Neuronal stem cell (in vitro differentiated cells): Measurements from ENCODE around the gene LILRA6.
A peak's percentile ranks its signal among the peaks of the same experiment; 100 is the strongest.
"Not testable (repeated sequence)": the region's sequence is repeated elsewhere in the genome, so short reads cannot be mapped to it uniquely, and the experiment has no call there.

Experiments
- DNase-seq: peaks from one replicate; pipeline ENCODE4 v3.0.0-alpha.2; 2013; ENCODE audit warnings: low spot score
- H2AFZ ChIP-seq: one replicate; pipeline ENCODE4 v1.6.1; 2013; ENCODE audit warnings: mild to moderate bottlenecking, low read length, inconsistent platforms
- H2AK5ac ChIP-seq: 2 replicates; pipeline ENCODE4 v1.6.1; 2013; ENCODE audit warnings: low read depth, mild to moderate bottlenecking, inconsistent platforms, low read length, moderate library complexity, mixed read lengths
- H2BK120ac ChIP-seq: 2 replicates; pipeline ENCODE4 v1.6.1; 2013; ENCODE audit warnings: low read depth, mild to moderate bottlenecking, inconsistent platforms, low read length, moderate library complexity, mixed read lengths
- H2BK12ac ChIP-seq: one replicate; pipeline ENCODE4 v1.6.1; 2013; ENCODE audit warnings: low read length, inconsistent platforms
- H2BK15ac ChIP-seq: 2 replicates; pipeline ENCODE4 v1.6.1; 2013; ENCODE audit warnings: mild to moderate bottlenecking, low read length, inconsistent platforms, mixed read lengths
- H2BK5ac ChIP-seq: one replicate; pipeline ENCODE4 v1.6.1; 2013; ENCODE audit warnings: inconsistent platforms, mild to moderate bottlenecking, low read length, moderate library complexity
- H3K14ac ChIP-seq: one replicate; pipeline ENCODE4 v1.6.1; 2013; ENCODE audit warnings: low read length, inconsistent platforms
- H3K18ac ChIP-seq: 2 replicates; pipeline ENCODE4 v1.6.1; 2013; ENCODE audit warnings: low read length, inconsistent platforms
- H3K23ac ChIP-seq: 2 replicates; pipeline ENCODE4 v1.6.1; 2013; ENCODE audit warnings: low read depth, mild to moderate bottlenecking, mixed read lengths, low read length, inconsistent platforms; ENCODE audit not compliant: poor library complexity
- H3K27ac ChIP-seq: replicated peaks from 3 replicates; pipeline ENCODE4 v1.5.1; 2013; ENCODE audit warnings: low read length, inconsistent platforms
- H3K27me3 ChIP-seq, 3 experiments: 2 replicates each; pipeline ENCODE4 v1.6.1; 2013; ENCODE audit warnings: low read length in 3 of 3, mild to moderate bottlenecking in 2 of 3, inconsistent platforms in 1 of 3, low read depth in 1 of 3, mixed read lengths in 1 of 3, moderate library complexity in 1 of 3; ENCODE audit not compliant: control insufficient read depth in 3 of 3, insufficient read depth in 3 of 3
- H3K36me3 ChIP-seq, 2 donors: replicated peaks in 1 of 2; 2 replicates each; pipeline ENCODE4 v1.6.1; 2013; ENCODE audit warnings: low read length in 2 of 2; ENCODE audit not compliant: control insufficient read depth in 2 of 2, insufficient read depth in 2 of 2
- H3K4ac ChIP-seq: 2 replicates; pipeline ENCODE4 v1.6.1; 2013; ENCODE audit warnings: inconsistent platforms, mild to moderate bottlenecking, low read length, moderate library complexity
- H3K4me1 ChIP-seq, 2 donors: 1 replicate in 1 of 2; 2 replicates in 1 of 2; pipeline ENCODE4 v1.6.1; 2013; ENCODE audit warnings: low read length in 2 of 2, low read depth in 1 of 2; ENCODE audit not compliant: control insufficient read depth in 2 of 2, insufficient read depth in 1 of 2
- H3K4me2 ChIP-seq: one replicate; pipeline ENCODE4 v1.6.1; 2013; ENCODE audit warnings: mild to moderate bottlenecking, low read length, inconsistent platforms; ENCODE audit not compliant: insufficient read depth, poor library complexity, severe bottlenecking
- H3K4me3 ChIP-seq, 2 donors: 2 replicates each; pipeline ENCODE4 v1.5.1; 2013; ENCODE audit warnings: low read length in 2 of 2, mild to moderate bottlenecking in 2 of 2, inconsistent platforms in 1 of 2, moderate library complexity in 1 of 2
- H3K79me1 ChIP-seq: one replicate; pipeline ENCODE4 v1.6.1; 2013; ENCODE audit warnings: low read depth, mild to moderate bottlenecking, inconsistent platforms, low read length, moderate library complexity
- H3K9ac ChIP-seq: one replicate; pipeline ENCODE4 v1.6.1; 2013; ENCODE audit warnings: mild to moderate bottlenecking, low read depth, low read length, inconsistent platforms; ENCODE audit not compliant: poor library complexity
- H3K9me3 ChIP-seq, 2 donors: replicated peaks in 1 of 2; 2 replicates each; pipeline versions ENCODE3 to v1.6.1; 2013; ENCODE audit warnings: low read length in 2 of 2, mild to moderate bottlenecking in 2 of 2, inconsistent platforms in 1 of 2, low read depth in 1 of 2, mixed read lengths in 1 of 2, moderate library complexity in 1 of 2; ENCODE audit not compliant: control insufficient read depth in 2 of 2, insufficient read depth in 1 of 2
- H4K8ac ChIP-seq: one replicate; pipeline ENCODE4 v1.6.1; 2013; ENCODE audit warnings: low read depth, mild to moderate bottlenecking, inconsistent platforms, low read length, moderate library complexity
- H4K91ac ChIP-seq: one replicate; pipeline ENCODE4 v1.6.1; 2013; ENCODE audit warnings: low read length, low read depth, mild to moderate bottlenecking, inconsistent platforms; ENCODE audit not compliant: poor library complexity
- WGBS, 2 donors: extraction: QIAGEN DNeasy Blood & Tissue Kit; methylation state at CpG; one replicate each; pipeline ENCODE4 v1.1.7; 2013; ENCODE audit warnings: missing lambda C conversion rate in 2 of 2, mixed read lengths in 1 of 2; ENCODE audit not compliant: insufficient read length in 2 of 2, insufficient replicate concordance in 1 of 2; ENCODE audit errors: extremely low coverage in 2 of 2; 5-methylcytosine and 5-hydroxymethylcytosine counted together

The LILRA6 gene

GRCh38 chr19:54248016-54248601, 5.5 kb upstream of the LILRA6 start:
- Histone ChIP-seq H3K9ac (no peak overlapping the region), H2BK120ac (no peak overlapping the region), H3K14ac (no peak overlapping the region), H3K4me1 (no peaks in the 10 kb centered on the region), H3K36me3 (no peaks in the 10 kb centered on the region), H3K27me3 (peaks cover 0 to 16% (median 4%) of the 10 kb centered on the region in 3 experiments), H3K18ac (no peak overlapping the region), H4K8ac (no peak overlapping the region), H3K79me1 (no peaks in the 10 kb centered on the region), H2BK5ac (no peak overlapping the region), H3K27ac (no peak overlapping the region), H3K9me3 (peaks cover 0 to 2% of the 10 kb centered on the region in 2 donors), H3K4ac (no peak overlapping the region), H2BK15ac (no peak overlapping the region), H3K4me2 (no peak overlapping the region), H2BK12ac (no peak overlapping the region), H2AFZ (no peak overlapping the region), H3K23ac (peak overlapping the region; percentile 5), H2AK5ac (no peak overlapping the region), H4K91ac (no peak overlapping the region), H3K4me3 (no peak overlapping the region)
- no peak for DNase-seq
- no CpG with 5 or more reads among the region's 8 CpGs for WGBS, 2 donors

GRCh38 chr19:54247106-54247930, 4.7 kb upstream of the LILRA6 start:
- Histone ChIP-seq H4K91ac (no peak overlapping the region), H3K4ac (no peak overlapping the region), H3K27me3 (peaks cover 0 to 8% (median 2%) of the 10 kb centered on the region in 3 experiments), H2BK120ac (no peak overlapping the region), H3K4me1 (no peaks in the 10 kb centered on the region), H2BK15ac (peak overlapping the region; percentile 49), H3K27ac (no peak overlapping the region), H3K23ac (no peak overlapping the region), H2BK5ac (no peak overlapping the region), H2AK5ac (no peak overlapping the region), H3K79me1 (no peaks in the 10 kb centered on the region), H3K14ac (no peak overlapping the region), H2BK12ac (no peak overlapping the region), H3K9me3 (peaks cover 0 to 2% of the 10 kb centered on the region in 2 donors), H3K36me3 (no peaks in the 10 kb centered on the region), H3K4me3 (no peak overlapping the region), H2AFZ (no peak overlapping the region), H4K8ac (no peak overlapping the region), H3K9ac (peak overlapping the region; percentile 70), H3K4me2 (no peak overlapping the region), H3K18ac (no peak overlapping the region)
- no CpG with 5 or more reads among the region's 20 CpGs for WGBS, 2 donors
- DNase-seq, result no peak

- Histone ChIP-seq H4K8ac (no peak overlapping the region), H2BK120ac (no peak overlapping the region), H3K23ac (no peak overlapping the region), H2BK12ac (no peak overlapping the region), H3K36me3 (no peaks in the 10 kb centered on the region), H2AK5ac (no peak overlapping the region), H3K27me3 (peaks cover 0 to 6% (median 2%) of the 10 kb centered on the region in 3 experiments), H3K4me2 (no peak overlapping the region), H3K79me1 (no peaks in the 10 kb centered on the region), H2BK15ac (no peak overlapping the region), H2AFZ (no peak overlapping the region), H2BK5ac (no peak overlapping the region), H3K27ac (no peak overlapping the region), H3K14ac (peak overlapping the region; percentile 94), H3K4me3 (no peak overlapping the region), H4K91ac (no peak overlapping the region), H3K4ac (no peak overlapping the region), H3K18ac (peak overlapping the region; percentile 76), H3K9ac (no peak overlapping the region), H3K4me1 (no peaks in the 10 kb centered on the region), H3K9me3 (peaks cover 0 to 2% of the 10 kb centered on the region in 2 donors)
- no CpG with 5 or more reads among the region's 3 CpGs for WGBS, 2 donors
- DNase-seq, result no peak
Measured at GRCh38 chr19:54245936-54246335, 3.3 kb upstream of the LILRA6 start.

DNA sequence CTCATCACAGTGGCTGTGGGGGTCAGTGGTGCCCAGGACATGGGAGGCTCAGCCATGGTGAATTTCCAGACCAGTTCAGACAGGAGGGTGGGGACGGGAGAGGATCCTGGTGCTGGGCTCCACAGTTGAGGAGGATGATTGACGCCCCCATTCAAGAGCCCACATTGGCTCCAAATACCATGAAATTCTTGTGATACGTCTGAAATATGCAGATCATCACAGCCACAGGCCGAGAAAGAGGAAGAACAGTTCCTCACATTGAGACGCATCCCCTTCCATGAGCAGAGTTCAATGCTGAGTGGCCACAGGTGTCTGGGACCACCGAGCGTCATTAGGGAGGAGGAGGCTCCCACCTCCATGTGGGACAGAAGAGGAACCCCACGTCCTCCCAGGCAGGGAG, 1.2 kb upstream of the LILRA6 start:
- H3K18ac ChIP-seq, H2BK120ac ChIP-seq, H3K27me3 ChIP-seq, H2AK5ac ChIP-seq, H3K4me2 ChIP-seq, H2BK15ac ChIP-seq, H3K4me1 ChIP-seq, H3K4ac ChIP-seq, H3K14ac ChIP-seq, H3K23ac ChIP-seq, H3K27ac ChIP-seq, H3K4me3 ChIP-seq, H2AFZ ChIP-seq, H3K79me1 ChIP-seq, H3K9me3 ChIP-seq, H2BK12ac ChIP-seq, H4K91ac ChIP-seq, DNase-seq, H3K36me3 ChIP-seq, H4K8ac ChIP-seq, H3K9ac ChIP-seq, H2BK5ac ChIP-seq: not testable (repeated sequence)
- no CpG with 5 or more reads among the region's 8 CpGs for WGBS, 2 donors
